ENCODE results near the gene ASZ1.
"Not testable (repeated sequence)": the region's sequence is repeated elsewhere in the genome, so short reads cannot be mapped to it uniquely, and the experiment has no call there.

ASZ1 gene, protein sequence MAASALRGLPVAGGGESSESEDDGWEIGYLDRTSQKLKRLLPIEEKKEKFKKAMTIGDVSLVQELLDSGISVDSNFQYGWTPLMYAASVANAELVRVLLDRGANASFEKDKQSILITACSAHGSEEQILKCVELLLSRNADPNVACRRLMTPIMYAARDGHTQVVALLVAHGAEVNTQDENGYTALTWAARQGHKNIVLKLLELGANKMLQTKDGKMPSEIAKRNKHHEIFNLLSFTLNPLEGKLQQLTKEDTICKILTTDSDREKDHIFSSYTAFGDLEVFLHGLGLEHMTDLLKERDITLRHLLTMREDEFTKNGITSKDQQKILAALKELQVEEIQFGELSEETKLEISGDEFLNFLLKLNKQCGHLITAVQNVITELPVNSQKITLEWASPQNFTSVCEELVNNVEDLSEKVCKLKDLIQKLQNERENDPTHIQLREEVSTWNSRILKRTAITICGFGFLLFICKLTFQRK

GRCh38 chr7:117427258-117427701 is at the start of gene ASZ1:
Gene ASZ1, minus strand, starts transcription at chr7:117427493. Its CDS starts 33 bp downstream, at chr7:117427460.
- DNase-seq, result no peak

DNA sequence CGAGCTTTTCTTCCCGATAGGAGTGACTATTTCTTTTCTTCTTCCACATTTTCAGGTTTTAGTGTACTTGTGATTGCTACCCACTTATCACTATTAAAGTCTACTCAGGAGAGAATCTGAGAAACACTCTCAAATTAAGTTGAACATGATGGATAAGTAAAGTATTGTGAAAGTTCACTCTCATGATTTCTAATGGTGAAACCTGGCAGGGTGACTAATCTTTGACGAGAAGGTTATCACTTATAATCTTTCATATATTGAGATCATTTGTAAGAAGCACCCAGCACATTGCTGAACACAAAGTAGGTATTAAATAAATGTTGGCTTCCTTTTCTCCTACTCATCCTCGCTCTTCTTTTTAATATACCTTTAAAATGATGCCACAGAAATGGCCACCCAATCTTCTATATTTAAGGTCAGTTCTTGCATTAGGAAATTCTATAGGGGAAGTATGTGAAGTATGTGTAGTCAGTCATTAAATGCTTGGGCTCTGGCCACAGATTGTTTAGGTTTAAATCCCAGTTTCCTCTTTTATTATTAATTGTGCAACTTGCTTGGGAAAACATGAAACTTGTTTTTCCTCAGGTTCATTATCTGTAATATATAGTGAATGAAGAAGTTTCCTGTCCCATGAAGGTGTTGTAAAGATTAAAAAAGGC is 49.4 kb upstream of the ASZ1 start:
- no peak for DNase-seq

GRCh38 chr7:117472335-117472734 is 45.0 kb upstream of the ASZ1 start:
- DNase-seq, result no peak

DNA sequence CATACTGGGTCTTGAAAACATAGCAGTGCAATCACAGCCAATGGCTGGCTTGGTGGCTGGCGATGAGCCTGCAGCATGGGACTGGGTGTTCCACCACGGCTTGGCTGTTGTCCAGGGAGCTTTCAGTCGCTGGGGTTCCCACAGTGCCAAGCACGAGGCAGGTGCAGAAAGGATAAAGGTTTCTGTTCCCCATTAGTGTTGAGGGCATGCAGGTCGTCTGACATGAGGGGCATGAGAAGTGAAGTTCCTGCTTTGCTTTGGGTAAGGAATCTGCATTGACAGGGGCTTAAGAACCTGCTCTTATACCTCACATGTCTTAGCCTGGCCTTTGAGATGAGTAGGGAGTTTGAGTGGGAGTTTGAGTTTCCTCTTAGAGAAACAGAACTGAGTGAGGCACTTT is 43.5 kb upstream of the ASZ1 start:
- DNase-seq, result no peak

DNA sequence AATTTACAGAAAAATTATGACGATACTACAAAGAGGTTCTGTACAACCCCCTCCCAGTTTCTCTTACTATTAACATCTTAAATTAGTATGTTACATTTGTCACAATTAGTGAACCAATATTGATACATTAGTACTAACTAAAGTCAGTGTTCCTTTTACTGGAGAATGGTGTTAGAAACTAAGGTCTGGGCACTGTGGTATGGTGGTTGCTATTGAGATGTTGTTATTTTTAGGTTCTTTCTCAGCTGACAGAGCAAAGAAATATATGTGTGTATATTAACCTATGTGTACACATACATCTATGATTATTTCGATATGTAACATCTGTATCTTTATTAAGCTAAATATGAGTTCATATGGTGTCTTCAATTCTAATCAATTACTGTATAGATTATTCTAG is 40.9 kb upstream of the ASZ1 start:
- no peak for DNase-seq

- DNase-seq, result not testable (repeated sequence)
These were observed 33.5 kb upstream of the ASZ1 start for GRCh38 chr7:117460815-117461214.

DNA sequence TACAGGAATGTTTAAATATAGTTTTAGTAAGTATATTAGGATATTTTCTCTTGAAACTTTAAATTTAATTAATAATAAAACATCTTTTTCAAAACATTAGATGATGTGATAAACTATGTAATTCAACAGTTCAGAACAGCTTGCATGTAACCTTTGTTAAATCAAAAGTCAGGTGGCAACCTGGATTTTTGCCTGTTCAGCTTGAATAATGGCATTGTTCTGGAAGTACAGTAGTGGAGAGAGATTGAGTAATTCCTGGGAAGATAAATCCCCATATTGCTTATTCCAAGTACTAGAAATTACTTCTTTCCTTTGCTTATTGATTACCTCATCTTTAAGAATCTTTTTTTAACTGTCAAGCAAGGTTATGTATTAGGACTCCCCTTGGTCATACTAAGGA is 32.4 kb upstream of the ASZ1 start:
- DNase-seq, result no peak

- DNase-seq, result no peak
These were observed 31.8 kb upstream of the ASZ1 start for GRCh38 chr7:117458977-117459583.

DNA sequence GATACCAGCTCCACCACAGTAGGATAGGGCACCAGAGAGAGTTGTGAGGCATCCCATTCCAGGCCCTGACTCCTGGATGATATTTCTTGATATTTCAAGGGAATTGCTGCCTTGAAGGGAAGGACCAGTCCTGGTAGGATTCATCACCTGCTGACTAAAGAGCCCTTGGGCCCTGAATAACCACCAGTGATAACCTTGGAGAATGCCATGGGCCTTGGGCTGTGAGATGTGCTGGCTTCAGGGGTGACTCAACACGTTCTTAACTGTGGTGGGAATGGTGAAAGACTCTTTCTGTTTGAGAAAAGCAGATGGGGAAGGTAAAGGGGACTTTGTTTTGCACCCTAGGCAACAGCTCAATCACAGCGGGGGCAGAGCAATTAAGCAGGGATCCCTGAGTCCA is 21.4 kb upstream of the ASZ1 start:
- no peak for DNase-seq

- no peak for DNase-seq
These were observed 19.0 kb upstream of the ASZ1 start for GRCh38 chr7:117446220-117446815.

GRCh38 chr7:117445206-117445605 is 17.9 kb upstream of the ASZ1 start:
- DNase-seq, result no peak

DNA sequence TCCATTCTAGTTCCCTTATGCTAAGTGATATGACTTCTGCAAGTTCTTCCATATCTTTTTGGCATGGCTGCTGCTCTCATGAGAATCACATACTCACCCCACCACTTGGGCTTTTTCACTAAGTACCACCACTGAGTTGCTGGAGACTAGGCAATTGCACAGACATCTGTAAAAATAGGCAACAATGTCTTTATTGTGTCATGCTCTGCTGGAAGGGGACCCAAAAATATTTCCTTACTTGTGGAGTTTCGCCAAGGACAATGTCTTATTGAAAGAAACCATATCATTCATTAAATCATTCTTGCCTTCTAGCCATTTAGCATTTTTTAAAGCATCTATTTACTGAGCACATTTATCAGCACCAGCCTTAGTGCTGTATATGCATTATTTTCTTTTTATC is 17.4 kb upstream of the ASZ1 start:
- no peak for DNase-seq

GRCh38 chr7:117435475-117436043 is 8.3 kb upstream of the ASZ1 start:
- no peak for DNase-seq

- DNase-seq, result no peak
These were observed 3.0 kb downstream of the ASZ1 start for GRCh38 chr7:117424090-117424829.

GRCh38 chr7:117414591-117414990 is 12.7 kb downstream of the ASZ1 start:
- DNase-seq, result not testable (repeated sequence)

- no peak for DNase-seq
These were observed 14.2 kb downstream of the ASZ1 start for GRCh38 chr7:117412946-117413559.

- DNase-seq, result no peak
These were observed 14.9 kb downstream of the ASZ1 start for GRCh38 chr7:117412390-117412789.

- no peak for DNase-seq
These were observed 15.8 kb downstream of the ASZ1 start for GRCh38 chr7:117411539-117411938.

GRCh38 chr7:117408831-117409230 is 18.5 kb downstream of the ASZ1 start:
- no peak for DNase-seq

DNA sequence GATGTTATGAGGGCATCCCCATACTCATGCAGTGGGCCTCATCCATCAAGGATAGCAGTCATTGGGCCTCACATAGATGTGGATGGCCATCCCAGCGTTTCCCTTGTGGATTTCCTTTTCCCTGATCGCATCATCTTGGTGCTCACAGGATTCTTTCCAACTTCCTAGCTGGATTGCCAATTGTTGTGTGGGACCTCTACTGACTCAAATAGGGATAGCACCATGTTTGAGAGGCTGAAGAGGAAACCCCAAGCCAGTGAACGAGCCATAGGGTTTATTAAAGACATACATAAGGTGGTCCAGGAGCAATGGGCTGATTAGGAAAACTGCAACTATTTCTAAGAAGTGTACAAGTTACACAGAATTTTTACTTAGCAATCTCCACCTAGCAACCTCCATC is 21.8 kb downstream of the ASZ1 start:
- DNase-seq, result no peak

- DNase-seq, result no peak
These were observed 23.6 kb downstream of the ASZ1 start for GRCh38 chr7:117403737-117404136.

- no peak for DNase-seq
These were observed 25.2 kb downstream of the ASZ1 start for GRCh38 chr7:117402109-117402508.
